CD4-positive, alpha-beta T cell treated with Interleukin-10 for 1 hour (primary cell): Measurements from ENCODE around the gene HNRNPL.
A peak's percentile ranks its signal among the peaks of the same experiment; 100 is the strongest.
"Not testable (repeated sequence)": the region's sequence is repeated elsewhere in the genome, so short reads cannot be mapped to it uniquely, and the experiment has no call there.

Experiments used
- DNase-seq: peaks from one replicate; pipeline ENCODE4 v3.0.0-alpha.2; 2020

Gene HNRNPL

DNA sequence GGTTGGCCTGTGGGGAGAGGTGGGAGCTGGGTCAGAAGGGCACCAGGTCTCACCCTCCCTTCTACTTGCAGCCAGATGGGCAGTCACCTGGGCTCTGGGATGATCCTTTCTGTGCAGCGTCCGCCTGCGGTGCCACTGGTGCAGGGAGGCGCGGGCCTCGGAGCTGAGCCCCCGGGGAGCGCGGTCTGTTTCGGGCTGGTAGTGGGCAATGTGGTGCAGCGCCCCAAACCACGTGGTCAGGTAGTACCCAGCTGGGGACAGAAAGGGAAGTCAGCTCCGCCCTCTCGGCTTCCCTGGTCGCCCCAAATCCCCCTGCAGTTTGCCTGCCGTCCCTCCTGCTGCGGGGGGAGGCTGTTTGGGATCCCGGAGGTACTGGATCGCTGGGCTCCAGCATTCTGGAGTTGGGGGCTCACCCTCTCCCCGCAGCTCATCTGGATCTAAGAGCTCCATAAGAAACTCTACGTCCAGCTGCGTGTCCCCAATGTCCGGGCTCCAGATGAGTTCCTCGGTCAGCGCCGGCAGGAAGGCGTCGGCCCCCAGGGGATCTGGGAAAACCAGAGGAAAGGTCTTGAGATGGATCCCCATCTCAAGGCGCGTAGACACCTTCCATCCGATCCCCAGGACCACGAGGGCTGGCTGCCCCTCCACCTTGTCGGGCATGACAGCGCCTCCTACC lies 19.5 kb upstream of the HNRNPL start:
- peak; percentile 40 for DNase-seq

DNA sequence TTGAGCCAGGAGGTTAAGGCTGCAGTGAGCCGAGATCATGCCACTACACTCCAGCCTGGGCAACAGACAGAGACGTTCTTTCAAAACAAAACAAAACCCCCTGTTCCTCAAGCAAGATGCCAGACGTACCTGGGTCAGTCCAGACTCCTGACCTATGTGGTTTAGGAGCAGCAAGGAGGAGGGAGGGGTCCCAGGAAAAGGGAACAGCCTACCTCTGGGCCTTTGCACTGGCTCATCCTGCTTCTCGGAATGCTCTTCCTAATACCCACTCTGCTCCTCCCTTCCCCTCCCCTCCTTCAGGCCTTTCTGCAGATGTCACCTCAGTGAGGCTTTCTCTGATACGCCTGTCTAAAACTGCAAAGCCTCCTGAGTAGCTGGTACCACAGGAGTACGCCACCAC lies 18.8 kb upstream of the HNRNPL start:
- DNase-seq: no peak

GRCh38 chr19:38867171-38867780 lies 17.5 kb upstream of the HNRNPL start:
- no peak for DNase-seq

GRCh38 chr19:38862321-38863059 lies 12.7 kb upstream of the HNRNPL start:
- DNase-seq: no peak

GRCh38 chr19:38861368-38861767 lies 11.6 kb upstream of the HNRNPL start:
- no peak for DNase-seq

GRCh38 chr19:38859631-38860204 lies 9.9 kb upstream of the HNRNPL start:
- DNase-seq: not testable (repeated sequence)

DNA sequence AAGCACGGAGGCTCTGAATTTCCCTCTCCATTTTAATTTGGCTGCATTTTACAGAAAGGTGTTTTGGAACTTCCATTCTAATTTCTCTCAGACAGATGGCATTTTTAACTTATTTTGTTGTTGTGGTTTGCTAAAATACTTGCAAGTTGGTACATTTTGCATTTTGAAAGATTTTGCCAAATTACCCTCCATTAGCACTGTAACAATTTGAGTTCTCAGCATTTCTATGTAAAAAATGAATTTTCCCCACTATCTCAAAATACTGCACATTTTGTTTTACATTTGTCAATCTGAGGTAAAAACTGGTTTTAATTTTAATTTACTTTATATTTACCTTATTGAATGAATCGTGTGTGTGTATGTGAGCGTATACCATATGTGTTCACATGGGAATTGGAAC lies 7.0 kb upstream of the HNRNPL start:
- no peak for DNase-seq

DNA sequence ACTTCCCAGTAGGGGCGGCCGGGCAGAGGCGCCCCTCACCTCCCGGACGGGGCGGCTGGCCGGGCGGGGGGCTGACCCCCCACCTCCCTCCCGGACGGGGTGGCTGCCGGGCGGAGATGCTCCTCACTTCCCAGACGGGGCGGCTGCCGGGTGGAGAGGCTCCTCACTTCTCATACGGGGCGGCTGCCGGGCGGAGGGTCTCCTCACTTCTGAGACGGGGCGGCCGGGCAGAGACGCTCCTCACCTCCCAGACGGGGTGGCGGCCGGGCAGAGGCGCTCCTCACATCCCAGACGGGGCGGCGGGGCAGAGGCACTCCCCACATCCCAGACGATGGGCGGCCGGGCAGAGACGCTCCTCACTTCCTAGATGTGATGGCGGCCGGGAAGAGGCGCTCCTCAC lies 6.0 kb upstream of the HNRNPL start:
- not testable (repeated sequence) for DNase-seq

DNA sequence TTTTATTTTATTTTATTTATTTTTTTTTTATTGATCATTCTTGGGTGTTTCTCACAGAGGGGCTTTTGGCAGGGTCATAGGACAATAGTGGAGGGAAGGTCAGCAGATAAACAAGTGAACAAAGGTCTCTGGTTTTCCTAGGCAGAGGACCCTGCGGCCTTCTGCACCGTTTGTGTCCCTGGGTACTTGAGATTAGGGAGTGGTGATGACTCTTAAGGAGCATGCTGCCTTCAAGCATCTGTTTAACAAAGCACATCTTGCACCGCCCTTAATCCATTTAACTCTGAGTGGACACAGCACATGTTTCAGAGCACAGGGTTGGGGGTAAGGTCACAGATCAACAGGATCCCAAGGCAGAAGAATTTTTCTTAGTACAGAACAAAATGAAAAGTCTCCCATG lies 5.2 kb upstream of the HNRNPL start:
- DNase-seq: not testable (repeated sequence)

GRCh38 chr19:38853214-38853613 lies 3.4 kb upstream of the HNRNPL start:
- no peak for DNase-seq

- DNase-seq: peak; percentile 69
Observed at GRCh38 chr19:38852231-38853044, 2.7 kb upstream of the HNRNPL start.

GRCh38 chr19:38851622-38852230 lies 1.9 kb upstream of the HNRNPL start:
- DNase-seq: peak; percentile 92

- DNase-seq: peak; percentile 53
Observed at GRCh38 chr19:38850976-38851621, 1.3 kb upstream of the HNRNPL start.

DNA sequence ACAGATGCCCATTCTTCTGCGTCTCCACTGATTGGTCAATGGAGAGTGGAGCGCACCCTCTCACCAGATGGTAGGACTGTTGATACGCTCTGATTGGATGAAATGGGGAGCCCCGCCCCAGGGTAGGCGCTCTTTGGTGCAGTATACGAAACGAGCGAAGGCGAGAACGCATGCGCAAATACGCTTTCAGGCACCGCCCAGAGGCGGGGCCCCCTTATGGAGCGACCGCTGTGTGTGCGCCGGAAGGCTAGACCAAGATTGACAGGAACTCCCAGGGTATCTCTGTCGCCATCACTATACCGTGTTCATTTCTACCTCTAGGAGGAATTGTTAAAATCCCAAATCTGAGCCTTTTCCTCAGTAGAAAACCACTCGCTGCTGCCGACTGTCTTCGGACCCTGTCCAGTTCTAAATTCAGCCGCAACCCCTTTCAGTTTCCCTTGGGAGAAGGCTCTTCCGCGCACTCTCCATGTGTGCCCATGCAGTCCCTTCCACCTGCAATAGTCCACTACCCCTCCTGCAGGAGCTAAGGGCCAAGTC lies 720 bp upstream of the HNRNPL start:
- DNase-seq: no peak

DNA sequence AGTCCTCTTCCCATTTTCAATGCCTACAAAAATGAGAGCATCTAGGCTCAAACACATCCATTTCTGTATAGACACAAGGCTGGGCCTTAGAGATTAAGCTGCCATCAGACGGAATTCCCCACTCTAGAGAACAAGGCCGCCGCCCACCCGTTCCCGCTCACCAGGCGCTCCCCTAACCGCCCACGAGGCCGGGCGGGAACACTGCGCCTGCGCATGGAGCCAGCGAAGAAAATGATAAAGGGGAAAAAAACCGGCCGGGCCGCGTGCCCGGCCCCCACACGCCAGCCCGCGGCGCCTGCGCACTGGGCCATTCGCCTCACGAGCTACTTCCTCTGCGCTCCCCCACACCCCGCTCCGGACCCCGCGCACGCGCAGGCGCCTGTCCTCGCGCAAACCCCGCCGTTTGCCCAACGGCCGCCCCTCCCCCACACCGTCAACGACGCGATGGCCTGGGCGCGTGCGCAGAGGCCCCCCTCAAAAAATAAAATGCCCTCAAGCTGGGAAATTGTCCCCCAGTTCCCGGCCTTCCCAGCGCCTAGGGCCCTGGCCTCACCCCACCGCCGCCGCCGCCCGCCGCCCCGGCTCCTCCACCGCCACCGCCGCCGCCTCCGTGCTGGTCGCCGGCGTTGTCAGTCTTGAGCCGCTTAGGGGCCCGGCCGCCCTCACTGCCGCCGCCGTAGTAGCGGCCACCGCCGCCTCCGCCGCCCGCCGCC lies 483 bp downstream of the HNRNPL start:
- DNase-seq: peak; percentile 98

- no peak for DNase-seq
Observed at GRCh38 chr19:38848299-38849146, 1.3 kb downstream of the HNRNPL start.

- DNase-seq: no peak
Observed at GRCh38 chr19:38846097-38846496, 3.7 kb downstream of the HNRNPL start.

DNA sequence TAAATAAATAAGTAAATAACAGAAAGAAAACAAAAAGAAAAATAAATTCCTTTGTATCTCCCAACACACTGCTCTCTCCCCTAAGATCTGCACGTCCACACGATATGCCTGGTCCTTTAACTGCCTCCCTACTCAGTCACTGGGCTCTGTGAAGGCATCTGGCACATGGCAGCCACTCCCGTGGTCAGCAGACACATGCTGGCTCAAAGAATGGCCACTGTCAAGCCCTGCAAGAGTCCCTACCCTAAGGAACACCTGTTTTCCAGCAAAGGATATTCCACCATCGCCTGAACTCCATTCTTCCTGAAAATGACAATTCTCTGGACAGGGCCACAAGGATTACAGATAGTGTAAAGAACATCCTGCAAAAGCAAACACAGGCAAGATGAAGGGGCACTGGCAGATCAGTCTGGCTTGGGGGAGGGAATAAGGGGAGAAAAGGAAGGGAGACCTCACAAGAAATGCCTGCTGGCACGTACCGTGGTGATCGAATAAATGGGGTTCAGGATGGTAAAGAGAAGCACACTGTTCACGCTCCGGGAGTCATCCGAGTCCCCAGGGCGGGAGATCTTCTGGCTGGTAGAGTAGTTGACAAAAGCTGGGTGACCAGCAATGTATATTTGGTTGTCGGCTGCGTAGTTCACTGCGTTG lies 4.3 kb downstream of the HNRNPL start:
- DNase-seq: no peak

DNA sequence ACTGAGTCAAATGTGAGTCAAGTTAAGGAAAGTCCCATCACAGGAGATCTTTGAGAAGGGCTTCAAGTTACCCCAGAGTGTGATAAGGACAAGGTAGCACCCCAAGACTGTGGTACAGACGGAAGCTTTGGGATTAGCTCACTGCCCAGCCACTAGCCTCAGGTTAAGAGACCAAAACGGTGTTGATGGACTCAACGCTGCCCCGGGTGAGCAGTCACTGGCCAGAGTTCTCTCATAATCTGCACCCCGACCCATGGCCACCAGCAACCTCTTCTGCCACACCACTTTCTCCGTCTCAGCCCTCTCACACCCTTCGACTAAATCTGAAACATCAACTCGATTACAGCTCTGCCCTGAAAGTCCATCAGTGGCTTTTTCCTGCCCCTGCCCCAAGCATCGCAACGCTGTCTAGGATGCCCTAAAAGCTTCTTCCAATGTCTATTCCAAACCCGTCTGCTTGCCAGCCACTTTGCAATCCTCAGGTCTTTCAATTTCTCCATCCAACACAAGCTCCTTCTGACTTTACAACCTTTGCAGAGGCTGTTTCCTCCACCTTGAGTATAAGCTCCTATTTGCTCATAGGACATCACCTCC lies 5.6 kb downstream of the HNRNPL start:
- no peak for DNase-seq
